HG02763 (cell line): ENCODE measurements around the gene SLC26A4.

Experiments used
- ATAC-seq: cut with Tn5 transposase; IDR thresholded peaks from one replicate; pipeline ENCODE4 v1.9.1; 2021; ENCODE audit warnings: mild to moderate bottlenecking, moderate library complexity; ENCODE audit not compliant: unreplicated experiment

The SLC26A4 gene

DNA sequence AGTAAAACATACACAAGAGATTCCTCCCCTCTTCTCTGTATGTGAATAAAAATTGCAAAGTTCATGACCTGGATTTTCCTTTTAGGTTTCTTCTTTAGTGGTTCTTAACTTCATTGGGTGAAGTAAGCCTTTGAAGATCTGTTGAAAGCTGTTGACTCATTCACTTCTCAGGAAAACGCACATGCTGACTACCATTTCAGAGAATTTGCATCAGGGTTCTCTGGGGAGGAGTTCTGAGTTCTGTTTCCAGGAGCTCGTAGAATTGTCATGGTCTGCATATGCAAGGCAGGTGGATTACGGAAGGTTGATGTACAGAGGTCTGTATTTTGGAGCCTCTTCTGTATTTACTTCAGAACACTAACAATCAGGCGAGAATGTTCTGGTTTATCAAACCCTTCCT lies 962 bp upstream of the SLC26A4 start:
- no peak for ATAC-seq

DNA sequence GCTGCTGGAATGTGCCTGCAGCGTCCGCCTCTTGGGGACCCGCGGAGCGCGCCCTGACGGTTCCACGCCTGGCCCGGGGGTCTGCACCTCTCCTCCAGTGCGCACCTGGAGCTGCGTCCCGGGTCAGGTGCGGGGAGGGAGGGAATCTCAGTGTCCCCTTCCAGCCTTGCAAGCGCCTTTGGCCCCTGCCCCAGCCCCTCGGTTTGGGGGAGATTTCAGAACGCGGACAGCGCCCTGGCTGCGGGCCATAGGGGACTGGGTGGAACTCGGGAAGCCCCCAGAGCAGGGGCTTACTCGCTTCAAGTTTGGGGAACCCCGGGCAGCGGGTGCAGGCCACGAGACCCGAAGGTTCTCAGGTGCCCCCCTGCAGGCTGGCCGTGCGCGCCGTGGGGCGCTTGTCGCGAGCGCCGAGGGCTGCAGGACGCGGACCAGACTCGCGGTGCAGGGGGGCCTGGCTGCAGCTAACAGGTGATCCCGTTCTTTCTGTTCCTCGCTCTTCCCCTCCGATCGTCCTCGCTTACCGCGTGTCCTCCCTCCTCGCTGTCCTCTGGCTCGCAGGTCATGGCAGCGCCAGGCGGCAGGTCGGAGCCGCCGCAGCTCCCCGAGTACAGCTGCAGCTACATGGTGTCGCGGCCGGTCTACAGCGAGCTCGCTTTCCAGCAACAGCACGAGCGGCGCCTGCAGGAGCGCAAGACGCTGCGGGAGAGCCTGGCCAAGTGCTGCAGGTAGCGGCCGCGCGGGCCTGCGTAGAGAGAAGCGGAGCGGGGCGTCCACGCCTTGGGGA lies 645 bp downstream of the SLC26A4 start:
- peak; percentile 44 for ATAC-seq

DNA sequence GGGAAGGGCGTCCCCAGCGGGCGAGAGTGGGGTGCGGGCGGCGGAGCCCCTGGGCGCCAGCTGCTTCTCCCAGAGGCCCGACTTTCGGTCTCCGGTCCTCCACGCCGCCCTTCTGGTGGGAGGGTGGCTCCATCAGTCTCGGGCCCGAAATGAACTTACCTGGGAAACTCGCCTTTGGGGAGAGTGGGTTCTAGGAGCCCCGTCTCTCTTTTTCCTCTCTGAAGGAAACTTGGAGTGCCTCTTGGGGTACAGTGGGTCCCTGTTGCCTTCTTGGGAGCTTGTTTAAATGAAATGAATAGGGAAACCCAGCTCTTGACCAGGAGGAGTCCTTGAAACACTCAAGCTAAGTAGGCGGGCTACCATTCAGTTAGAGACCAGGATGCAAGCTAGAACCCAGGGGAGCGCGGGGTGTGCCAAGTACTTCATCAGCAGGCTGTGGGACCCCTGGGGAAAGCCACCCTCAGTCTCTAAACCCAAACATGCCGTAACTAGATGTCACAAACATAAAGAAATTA lies 1.3 kb downstream of the SLC26A4 start:
- no peak for ATAC-seq

DNA sequence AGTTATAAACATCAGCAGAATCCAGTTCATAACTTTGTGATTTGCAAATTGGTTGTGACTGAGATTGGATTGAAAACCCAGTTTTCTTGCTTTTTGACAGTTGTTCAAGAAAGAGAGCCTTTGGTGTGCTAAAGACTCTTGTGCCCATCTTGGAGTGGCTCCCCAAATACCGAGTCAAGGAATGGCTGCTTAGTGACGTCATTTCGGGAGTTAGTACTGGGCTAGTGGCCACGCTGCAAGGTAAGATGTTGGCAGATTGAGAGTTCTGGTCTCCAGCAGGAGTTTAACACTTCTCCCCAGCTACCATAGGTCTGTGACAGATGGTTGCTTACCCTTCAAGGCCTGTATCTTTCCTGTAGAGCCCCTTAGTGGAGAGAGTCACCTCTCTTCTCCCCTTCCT lies 2.6 kb downstream of the SLC26A4 start:
- no peak for ATAC-seq

DNA sequence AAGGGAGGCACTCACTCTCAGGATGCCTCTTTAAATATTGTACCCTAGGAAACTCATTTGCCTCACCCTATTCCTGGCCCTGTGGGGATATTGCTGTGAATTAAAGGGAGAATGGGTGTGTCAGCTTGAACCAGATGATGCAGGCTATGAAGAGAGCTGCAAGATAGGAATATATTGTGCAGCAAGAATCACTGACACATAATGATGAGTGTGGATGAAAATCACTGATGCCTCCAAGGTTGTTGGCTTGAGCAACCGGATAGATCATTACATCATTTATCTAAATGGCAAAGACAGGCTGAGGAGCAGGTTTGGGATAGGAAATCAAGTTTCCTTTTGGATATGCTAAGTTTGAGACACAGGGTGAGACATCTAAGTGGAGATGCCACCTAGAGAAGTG lies 6.2 kb downstream of the SLC26A4 start:
- no peak for ATAC-seq

DNA sequence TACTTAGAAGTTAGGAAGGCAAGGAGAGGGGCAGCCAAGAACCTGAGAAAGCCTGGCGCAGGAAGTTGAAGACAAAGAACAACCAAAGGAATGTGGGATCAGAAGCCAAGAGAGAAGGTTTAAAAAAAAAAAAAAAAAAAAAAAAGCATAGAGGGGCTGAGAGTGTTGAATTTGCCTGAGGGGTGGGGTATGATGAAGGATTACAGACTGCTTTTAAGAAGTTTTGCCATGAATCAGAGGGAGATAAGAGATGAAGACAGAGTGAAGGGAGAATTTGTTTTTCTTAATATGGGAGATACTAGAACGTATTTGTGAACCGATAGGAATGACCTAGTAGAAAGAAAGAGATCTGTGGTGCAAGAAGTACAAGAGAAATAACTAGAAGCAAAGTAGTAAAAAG lies 6.7 kb downstream of the SLC26A4 start:
- no peak for ATAC-seq

DNA sequence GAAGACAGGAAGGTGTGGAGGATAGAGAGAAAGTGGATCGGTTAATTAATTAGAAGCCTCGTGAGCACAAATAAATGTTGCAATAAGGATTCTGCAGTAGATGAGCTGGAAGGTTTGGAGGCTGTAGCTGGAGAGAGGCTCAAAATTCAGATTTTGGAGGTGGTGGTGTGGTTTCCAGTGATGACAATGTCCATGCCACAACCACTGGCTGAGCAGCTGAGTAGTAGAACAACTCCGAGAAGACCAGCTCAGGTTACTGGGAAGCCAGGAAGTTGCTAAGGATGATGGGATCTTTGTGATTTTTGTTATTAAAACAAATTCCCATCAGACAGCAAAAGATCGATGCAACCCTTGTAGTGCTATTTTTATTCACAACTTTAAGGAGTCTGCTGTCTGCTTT lies 7.7 kb downstream of the SLC26A4 start:
- no peak for ATAC-seq

DNA sequence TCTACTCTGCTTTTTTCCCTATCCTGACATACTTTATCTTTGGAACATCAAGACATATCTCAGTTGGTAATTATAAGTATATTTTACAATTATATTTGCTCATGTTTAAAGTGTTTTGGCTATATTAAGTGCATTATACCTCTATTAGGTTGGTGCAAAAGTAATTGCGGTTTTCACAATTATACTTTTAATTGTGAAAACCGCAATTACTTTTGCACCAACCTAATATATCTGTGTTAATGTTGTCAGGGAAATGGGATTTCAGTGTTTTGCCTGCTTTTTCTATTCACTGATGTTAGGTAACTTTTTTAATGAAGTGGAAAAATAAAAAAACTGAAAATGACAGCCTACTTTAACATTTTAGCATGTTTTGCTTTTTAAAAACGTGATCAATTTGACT lies 11.6 kb downstream of the SLC26A4 start:
- ATAC-seq, result no peak

DNA sequence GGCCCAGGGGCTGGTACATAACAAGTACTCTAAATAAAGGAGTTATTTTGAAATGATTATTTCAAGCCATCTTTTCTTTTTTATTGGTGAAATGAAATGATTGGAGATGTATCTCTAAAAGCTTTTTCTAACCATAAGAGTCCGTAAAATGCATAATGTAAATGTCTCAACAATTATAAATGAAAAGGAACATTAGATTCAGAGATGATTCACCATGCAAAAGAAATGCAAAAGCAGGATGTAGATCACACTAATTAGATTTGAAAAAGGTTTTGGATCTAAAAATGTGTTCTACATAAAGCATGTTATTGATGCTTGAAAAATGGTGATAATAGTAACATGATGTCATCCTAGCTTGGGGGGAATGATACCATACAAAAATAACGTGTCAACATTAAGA lies 15.6 kb downstream of the SLC26A4 start:
- no peak for ATAC-seq

DNA sequence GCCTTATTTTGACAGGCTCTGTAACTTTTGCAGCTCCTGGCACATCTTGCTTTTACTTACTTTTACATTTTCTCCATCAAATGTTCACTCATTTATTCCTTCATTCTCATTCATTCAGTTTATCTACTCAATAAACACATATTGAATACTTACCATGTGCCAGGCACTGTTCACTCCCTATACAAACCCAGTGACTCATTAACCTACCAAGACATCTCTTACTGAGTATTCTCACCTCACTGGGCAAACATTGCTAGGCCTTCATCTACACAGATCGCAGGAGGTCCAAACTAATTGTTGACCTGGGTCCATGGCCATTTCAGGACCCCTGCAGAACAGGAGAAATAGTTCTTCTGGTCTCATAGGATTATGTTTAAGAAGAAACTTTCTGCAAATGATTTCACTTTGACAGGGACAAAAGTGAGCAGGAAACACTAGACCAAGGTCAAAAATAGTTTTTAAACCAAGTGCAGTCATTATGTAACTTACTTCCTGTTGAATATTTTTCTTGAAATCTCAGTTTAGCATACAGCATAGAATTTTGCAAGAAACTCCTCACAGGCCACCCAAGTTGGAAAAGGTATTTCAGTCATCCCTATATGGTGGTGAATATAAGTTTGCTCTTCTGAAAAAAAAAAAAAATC lies 17.6 kb downstream of the SLC26A4 start:
- ATAC-seq, result peak; percentile 44

DNA sequence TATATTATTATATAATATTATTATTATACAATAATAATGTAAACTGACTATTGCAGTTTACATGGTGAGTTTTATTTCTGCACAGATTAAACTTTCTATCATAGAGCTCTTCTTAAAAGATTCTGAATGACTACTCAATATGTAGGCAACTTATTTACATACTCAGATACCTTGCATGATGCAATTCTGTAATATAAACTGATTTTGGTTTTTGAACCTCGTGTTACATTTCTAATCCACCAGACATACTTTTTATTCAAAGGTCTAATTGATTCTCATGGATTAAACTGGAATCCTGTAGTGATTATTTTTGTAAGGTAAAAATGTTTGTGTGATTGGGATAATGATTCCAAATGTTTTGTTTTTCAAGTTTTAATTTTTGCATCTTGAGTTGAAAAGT lies 19.9 kb downstream of the SLC26A4 start:
- no peak for ATAC-seq

DNA sequence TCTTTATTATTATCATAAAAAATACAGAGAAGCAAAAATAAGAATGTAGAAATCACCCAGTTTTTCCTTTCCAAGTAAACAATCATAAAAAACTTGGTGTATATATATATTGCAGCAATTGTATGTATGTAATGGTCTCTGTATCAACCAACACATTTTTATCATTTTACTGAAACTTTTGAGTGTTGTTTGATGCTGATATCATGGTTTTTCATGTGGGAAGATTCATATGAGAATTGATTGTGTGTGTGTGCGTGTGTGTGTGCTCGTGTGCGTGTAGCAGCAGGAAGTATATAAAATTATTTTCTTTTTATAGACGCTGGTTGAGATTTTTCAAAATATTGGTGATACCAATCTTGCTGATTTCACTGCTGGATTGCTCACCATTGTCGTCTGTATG lies 22.3 kb downstream of the SLC26A4 start:
- ATAC-seq, result no peak

DNA sequence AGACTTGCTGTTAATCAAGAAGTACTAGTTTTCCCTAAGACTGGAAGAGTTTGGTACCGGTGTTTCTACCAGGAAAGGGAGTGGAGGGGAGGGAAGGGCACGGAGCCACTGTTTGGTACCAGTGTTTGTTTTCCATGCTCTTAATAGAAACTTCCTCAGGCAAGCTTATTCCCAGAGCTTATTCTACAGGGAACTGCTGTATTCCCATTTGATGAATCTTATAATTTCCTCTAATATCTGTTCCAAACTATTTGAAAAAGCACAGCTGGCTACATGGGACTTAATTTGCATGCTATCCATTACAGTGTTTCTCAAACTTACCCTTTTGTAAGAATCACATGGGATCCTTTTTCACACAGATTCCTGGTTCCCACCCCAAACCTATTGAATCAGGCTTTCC lies 23.7 kb downstream of the SLC26A4 start:
- ATAC-seq, result no peak

DNA sequence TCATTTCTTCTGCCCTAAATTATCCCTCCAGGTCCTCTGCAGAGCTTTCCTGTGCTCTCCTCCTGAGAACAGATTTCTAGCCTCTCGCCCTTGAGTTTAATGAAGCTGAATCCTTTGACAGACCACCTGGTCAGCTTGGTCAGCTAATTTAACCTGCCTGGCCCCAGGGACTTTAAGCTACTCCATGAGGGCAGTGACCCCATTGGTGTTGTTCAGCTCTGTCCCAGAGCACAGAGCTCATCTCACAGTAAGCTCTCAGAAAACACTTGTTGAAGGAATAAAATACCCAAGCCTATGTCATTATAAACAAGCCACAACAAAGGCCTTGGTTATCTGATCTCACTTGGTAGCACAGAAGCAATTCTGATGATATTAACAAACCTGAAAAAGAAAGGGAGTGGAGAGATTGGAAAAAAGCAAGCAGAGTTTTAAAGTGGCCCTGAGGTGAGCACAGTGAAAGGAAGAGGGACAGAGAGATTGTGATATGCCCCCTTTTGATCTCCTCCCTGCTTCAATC lies 24.4 kb downstream of the SLC26A4 start:
- ATAC-seq, result no peak

DNA sequence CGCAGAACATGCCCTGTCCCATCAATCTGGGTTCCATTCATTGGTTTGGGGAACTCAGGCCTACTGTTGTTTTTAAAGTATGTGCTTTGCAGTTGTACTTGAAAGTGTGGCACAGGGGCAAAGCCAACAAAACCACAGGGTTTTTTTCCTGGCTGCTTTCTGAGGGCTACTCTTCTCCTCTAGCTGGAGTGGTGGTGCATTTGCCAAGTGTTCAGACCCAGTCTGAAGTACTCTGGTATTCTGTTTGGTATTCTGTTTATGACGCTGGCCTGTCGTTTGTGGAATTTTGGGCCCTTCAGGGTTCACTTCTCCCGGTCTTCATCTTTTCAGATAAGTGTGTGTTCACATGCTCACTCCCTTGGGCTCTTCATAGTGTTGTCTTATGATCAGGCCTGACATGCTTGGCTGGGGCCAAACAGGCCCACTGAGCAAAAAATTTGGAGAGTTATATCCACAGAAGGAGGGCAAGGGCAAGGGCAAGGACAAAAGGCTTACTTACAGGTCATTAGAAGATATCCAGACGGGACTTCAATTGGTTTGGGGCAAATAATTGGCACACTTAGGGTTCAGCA lies 26.3 kb downstream of the SLC26A4 start:
- no peak for ATAC-seq

DNA sequence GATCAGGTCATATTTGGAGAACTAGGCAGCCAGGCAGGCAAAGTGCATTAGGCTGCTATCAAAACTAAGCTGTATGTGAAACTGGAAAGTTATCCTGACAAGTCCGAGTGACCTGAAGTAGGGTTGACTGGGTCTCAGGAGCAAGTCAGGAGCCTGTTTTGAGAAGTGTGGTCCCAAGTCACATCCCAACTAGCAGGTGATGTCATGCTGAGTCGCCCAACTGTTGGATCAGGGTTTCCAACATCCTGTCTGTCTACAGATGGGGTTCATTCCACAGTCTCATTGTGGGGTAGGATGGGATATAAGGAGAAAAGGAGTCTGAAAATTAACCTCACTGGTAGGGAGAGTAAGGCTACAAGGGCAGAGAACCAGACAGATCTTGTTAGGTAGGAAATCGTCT lies 27.0 kb downstream of the SLC26A4 start:
- no peak for ATAC-seq

DNA sequence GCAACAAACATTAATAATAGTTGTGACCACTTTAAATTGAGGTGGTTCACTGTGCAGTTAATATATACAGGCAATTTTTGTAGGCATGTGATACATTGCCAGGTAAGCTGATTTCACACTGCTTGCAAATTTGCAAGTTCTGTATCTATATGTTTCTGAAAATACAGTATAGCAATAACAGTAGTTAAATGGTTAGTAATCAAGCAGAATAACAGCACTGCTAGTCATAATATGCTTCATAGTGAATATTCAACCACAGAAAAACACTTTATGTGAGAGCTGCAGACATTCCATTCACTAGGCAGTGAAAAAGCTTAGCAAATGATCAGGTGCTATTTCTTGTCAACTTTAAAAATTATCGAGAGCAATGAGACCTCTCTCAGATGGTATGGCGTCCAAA lies 28.9 kb downstream of the SLC26A4 start:
- ATAC-seq, result no peak

DNA sequence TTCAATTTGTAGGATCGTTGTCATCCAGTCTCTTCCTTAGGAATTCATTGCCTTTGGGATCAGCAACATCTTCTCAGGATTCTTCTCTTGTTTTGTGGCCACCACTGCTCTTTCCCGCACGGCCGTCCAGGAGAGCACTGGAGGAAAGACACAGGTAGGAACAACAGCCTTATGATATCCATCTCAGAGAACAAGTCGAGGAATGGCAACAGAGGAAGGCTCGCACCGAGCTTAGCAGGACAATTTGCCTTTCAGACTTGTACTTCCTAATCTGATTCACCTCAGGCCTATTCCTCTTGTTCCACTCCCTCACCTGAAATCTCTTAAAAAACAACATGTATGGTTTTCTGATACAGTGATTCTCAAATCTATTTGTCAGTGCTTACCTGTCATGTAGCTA lies 29.5 kb downstream of the SLC26A4 start:
- ATAC-seq, result no peak

DNA sequence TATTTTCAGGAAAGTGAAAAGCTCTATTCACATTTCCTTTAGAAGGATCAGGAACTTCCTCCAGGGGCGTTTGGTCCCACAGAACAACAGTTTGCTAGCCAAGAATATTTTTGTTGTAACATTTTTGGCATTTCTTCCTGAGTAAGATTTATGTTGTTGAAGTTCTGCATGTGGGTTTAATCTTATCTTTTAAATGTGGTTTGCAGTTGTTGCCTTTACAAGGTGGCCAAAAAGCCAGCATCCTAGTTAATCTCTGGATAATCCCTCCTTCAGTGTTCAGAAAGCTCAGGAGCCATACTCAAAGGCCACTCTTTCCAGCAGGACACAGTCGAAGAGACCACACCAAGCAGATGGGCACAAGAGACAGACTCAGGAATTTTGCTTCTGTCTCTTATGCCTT lies 30.0 kb downstream of the SLC26A4 start:
- ATAC-seq, result no peak

DNA sequence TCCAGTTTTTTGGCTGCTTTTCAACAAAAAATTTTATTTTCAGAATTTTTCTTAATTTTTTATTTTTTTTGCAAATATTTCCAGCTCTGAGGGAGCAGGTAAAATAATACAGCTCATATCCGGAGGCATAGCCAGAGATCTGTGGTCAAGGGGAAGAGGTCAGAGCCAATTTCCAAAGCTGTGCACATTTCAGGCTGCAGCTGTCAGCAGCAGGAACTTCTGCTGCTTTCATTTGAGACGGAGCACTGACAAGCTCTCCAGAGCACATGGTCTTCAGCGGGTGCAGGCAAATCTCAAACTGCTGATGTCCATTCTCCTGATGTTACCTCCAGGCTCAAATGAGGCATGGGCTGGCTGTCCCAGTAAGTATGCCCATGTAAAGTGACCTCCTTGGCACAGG lies 31.1 kb downstream of the SLC26A4 start:
- ATAC-seq, result no peak

DNA sequence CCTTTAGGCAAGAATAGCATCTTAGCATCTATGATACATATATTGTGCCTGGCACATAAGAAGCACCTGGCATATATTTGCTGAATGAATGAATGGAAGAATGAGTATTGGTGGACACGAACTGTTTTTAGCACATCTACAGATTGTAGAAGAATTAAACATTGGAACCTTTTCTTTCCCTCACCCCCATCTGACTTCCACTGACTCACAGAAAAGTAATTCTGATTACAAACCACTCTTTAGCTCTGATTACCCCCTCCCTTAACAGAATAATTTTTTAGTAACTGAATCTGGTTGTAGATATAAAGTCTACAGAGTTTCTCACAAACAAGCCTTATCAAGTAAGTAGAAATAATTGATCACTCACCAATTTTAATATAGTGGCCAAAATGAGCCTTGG lies 31.9 kb downstream of the SLC26A4 start:
- ATAC-seq, result no peak

DNA sequence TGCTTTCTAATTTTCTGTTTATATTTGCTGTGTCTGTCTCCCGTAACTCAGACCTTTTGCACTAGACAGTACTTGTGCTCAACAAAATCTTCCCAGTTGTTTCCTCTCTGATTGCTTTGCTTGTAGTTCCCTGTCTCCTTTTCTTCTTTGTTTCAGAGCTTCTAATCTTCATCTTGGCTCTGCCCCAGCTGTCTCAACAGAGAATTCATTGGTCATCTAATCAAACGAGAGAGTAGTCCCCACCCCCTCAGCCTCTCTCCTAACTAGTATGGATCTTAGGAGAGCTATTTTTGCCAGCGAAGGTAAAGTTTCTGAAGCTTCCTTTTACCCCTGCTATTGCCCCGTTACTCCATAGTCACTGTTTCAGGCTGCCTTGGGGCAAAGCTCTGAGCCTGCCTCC lies 32.8 kb downstream of the SLC26A4 start:
- ATAC-seq, result no peak
